HG03196 (cell line): ENCODE results near the gene PARD6B.
"Not testable (repeated sequence)": the region's sequence is repeated elsewhere in the genome, so short reads cannot be mapped to it uniquely, and the experiment has no call there.

ENCODE experiments used
- ATAC-seq: cut with Tn5 transposase; IDR thresholded peaks from one replicate; pipeline ENCODE4 v1.9.1; 2021; ENCODE audit not compliant: unreplicated experiment

PARD6B gene

DNA sequence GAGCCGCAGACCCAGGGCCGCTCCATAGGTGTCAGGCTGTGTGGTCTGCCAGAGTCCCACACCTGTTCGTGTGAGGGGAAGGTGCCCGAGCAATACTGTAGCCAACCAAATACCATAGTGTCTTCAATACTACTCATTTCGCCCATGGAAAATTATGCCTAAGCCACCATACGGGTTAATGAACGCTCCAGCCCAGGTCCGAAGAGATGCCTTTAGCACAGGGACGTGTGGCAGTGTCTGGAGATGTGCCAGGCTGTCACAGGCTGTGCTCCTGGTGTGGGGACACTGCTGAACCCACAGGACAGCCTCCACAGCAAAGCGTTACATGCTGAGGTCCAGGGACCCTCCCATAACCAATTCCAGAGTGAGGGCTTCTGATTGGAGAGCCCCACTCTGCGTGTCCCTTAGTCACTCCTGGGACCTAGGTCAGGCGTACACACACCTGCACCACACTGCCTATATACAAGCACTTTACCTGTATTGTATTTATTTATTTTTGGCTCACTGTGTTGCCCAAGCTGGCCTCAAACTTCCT, 38.2 kb downstream of the PARD6B start:
- not testable (repeated sequence) for ATAC-seq

GRCh38 chr20:50771419-50772080, 40.2 kb downstream of the PARD6B start:
- ATAC-seq, result not testable (repeated sequence)

DNA sequence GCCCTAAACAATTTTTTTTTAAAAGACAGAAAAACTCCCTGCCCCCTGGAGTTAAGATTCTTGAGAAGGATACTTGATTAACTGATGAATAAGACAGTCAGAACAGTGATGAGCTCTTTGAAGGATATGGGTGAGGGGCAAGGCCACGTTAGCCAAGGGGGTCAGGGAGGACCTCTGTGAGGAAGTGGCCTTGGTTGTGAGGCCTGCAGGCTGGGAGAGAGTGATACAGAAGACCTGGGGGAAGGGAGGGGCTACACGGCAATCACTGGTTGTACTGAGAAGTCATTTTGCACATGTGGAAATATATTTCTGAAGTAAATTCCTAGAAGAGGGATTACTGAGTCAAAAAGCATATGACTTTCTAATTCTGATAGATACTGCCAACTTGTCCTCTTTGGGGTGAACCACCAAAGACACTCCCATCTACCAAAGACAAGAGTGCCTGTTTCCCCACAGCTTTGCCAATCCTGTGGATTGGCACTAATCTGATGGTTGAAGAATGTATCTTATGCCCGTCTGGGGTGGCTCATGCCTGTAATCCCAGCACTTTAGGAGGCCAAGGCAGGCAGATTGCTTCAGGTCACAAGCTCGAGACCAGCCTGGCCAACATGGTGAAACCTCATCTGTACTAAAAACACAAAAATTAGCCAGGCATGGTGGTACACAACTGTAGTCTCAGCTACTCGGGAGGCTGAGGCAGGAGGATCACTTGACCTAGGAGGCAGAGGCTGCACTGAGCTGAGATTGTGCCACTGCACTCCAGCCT, 41.2 kb downstream of the PARD6B start:
- no peak for ATAC-seq

- no peak for ATAC-seq
Measured at GRCh38 chr20:50774515-50774914, 43.1 kb downstream of the PARD6B start.

- no peak for ATAC-seq
Measured at GRCh38 chr20:50776122-50776817, 44.9 kb downstream of the PARD6B start.

DNA sequence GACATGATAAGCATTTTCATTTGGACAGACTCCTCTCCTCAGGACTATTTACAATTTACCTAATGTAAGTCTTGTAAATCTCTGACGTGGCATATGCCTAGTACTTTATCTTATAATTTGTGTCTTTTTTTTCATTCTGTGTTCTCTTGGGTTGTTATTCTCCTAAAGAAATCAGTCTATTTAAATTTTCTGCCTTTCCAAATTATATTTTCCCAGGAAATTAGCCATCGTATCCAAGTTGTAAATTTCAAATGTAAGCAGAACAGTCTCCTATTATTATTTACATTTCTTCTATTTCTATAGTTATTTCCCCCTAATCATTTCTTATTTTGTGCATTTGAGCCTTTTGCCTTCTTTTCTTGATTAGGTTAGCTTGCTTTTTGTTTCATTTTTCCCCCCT, 46.0 kb downstream of the PARD6B start:
- ATAC-seq, result no peak

DNA sequence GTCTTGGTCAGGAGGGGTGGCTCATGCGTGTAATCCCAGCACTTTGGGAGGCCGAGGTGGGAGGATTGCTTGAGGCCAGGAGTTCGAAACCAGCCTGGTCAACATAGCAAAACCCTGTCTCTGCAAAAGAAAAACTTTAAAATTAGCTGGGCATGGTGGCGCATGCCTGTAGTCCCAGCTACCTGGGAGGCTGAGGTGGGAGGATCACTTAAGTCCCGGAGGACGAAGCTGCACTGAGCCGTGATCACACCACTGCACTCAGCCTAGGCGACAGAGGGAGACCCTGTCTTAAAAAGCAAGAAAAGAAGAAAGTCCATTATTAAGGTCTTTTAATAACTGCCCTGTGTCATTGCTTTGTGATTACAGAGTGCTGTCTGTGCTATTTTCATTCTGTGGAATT, 47.6 kb downstream of the PARD6B start:
- not testable (repeated sequence) for ATAC-seq

GRCh38 chr20:50783390-50783789, 52.0 kb downstream of the PARD6B start:
- no peak for ATAC-seq

- no peak for ATAC-seq
Measured at GRCh38 chr20:50783903-50784302, 52.5 kb downstream of the PARD6B start.

GRCh38 chr20:50784464-50784863, 53.1 kb downstream of the PARD6B start:
- ATAC-seq, result no peak

GRCh38 chr20:50786703-50787102, 55.3 kb downstream of the PARD6B start:
- no peak for ATAC-seq

DNA sequence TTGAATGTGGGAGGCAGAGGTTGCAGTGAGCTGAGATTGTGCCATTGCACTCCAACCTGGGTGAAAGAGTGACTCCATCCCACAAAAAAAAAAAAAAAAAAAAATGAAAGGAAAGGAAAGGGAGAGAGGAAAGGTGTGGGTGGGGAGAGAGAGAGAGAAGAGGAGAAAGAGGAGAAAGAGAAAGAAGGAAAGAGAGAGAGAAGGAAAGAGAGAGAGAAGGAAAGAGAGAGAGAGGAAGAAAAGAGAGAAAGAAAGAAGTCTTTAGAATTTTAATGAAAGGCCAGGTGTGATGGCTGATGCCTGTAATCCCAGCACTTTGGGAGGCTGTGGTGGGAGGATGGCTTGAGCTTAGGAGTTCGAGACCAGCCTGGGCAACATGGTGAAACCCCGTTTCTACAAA, 55.8 kb downstream of the PARD6B start:
- no peak for ATAC-seq

DNA sequence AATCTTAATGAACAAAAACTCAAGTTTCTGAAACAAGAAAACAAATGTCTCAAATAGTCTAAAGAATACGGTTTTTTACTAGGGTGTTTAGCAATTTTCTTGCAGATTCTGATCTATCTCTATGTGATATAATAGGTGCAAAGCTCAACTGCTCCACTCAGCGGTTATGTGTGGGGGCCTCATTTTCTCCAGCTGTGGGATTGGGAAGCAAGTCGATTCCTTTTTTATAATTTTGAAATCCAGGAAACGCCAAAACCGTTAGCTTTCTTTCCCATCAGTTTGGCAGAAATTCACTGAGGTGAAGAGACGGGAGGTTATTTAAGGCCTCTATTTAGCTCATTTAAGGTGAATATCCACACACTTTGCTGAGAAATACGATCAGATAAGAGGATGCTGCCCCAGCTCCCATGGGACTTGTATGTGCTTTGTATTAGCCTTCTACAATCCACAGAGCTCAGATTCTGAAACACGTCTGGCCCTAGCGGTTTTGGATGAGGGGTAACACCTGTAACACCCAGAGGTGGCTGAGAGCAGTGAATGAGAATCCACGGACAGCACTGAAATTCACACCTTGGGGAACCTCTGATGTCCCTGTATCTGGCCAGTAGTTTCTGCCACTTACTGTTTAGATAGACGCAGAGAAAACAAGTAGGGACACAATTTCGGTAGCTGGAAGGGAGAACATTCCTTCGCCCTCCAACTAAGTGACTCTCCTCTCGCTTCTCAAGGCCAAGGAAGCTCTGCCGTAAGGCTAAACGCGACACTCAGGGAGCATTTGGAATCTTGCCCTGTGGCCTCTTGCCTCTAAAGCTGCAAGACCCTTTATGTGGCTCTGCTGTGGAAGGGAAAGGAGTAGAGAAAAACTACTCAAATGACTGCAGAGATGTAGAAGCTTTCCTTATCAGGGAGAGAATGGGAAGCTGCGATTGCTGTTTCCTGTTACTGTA, 56.9 kb downstream of the PARD6B start:
- no peak for ATAC-seq

- no peak for ATAC-seq
Measured at GRCh38 chr20:50789968-50790650, 58.7 kb downstream of the PARD6B start.

- ATAC-seq, result peak; percentile 53
Measured at GRCh38 chr20:50790651-50791277, 59.4 kb downstream of the PARD6B start.

DNA sequence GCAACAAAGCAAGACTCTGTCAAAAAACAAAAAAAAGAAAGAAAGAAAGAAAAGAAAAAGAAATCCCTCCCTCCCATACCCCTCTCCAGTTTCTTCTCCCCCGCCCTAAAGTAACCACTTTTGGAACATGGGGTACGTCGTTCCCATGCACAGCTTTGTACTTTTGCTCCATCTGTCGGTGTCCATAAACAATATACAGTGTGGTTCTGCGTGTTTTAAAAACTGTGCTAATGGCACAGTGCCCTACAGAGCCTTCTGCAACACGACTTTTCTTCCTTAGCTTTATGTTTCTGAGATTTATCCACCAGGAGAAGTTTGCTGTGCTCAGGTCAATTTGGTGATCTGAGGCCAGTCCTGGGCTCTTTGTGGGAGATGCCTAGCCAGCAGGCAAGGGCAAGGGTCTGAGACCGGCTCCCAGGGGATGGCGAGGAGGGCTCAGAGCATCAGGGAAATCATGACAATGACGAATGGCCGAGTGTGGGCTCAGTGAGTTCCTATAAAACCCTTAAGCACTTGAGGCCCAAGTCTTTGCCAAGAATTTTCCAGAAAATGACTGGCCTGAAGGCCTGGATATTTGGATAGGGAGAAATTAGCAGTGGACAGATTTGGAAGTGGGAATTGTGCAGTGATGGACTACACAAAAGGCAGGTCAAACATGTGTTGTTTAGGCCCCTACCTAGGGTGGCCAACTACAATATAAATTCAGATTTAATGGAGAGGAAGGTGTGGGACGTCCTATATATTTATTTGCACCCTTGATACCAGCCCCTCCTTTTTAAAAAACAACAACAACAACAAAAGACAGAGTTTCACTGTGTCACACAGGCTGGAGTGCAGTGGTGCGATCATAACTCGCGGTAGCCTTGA, 61.6 kb downstream of the PARD6B start:
- ATAC-seq, result no peak

- ATAC-seq, result not testable (repeated sequence)
Measured at GRCh38 chr20:50793575-50794016, 62.2 kb downstream of the PARD6B start.

- peak; percentile 2 for ATAC-seq
Measured at GRCh38 chr20:50794181-50794845, 62.9 kb downstream of the PARD6B start.
